ENCODE measurements around the gene TMOD3. TPM values are rescaled to one million over a fixed set of nuclear protein-coding genes. Genes with fewer than 3 reads are reported as not detected.

The TMOD3 gene
- polyA plus RNA-seq, 2 of the 4 experiments (the other 2 are of a cell fraction): 57.5 to 111 TPM

GRCh38 chr15:51904421-51904820 lies 75.0 kb downstream of the TMOD3 start:
- Histone ChIP-seq H3K9me3 (no peaks in the 10 kb centered on the region), H3K4me2 (no peak overlapping the region), H3K4me1 (peaks cover 49% of the 10 kb centered on the region), H3K4me3 (no peak overlapping the region), H3K27ac (no peak overlapping the region)
- TF ChIP-seq ESRRA (IDR thresholded peaks at IDR 0.05; ENCODE audit: borderline replicate concordance, low read length) (no peak), GATA3 (IDR thresholded peaks at IDR 0.05; ENCODE audit: borderline replicate concordance) (no peak), HMGXB4 (CRISPR knock-in tag; IDR thresholded peaks at IDR 0.05; ENCODE audit: borderline replicate concordance) (no peak), ZFP36 (IDR thresholded peaks at IDR 0.05; ENCODE audit: borderline replicate concordance, partially characterized antibody) (no peak), TP53 (CRISPR knock-in tag; IDR thresholded peaks at IDR 0.05) (no peak), EHF (CRISPR knock-in tag; IDR thresholded peaks at IDR 0.05) (no peak), HOXA7 (CRISPR knock-in tag; IDR thresholded peaks at IDR 0.05) (no peak), HDAC2 (IDR thresholded peaks at IDR 0.05) (no peak)
- POLR2A ChIA-PET: interaction anchor here (1.1 kb wide), 1 partner anchor 33 kb away, joined by 3 read pairs; no protein-coding TSS in a partner anchor
- CTCF ChIA-PET: interaction anchor here (0.7 to 4.4 kb wide), 15 partner anchors 8 to 254 kb away, joined by 3 to 52 read pairs (median 10); partner anchors contain the start of gene TMOD3
- ATAC-seq (no peak), DNase-seq (ENCODE audit: low read depth in 1 of 2, low spot score in 1 of 2) (no peak), FAIRE-seq (no peak)
- 88% methylated on average over 3 of the region's 3 CpGs for WGBS (ENCODE audit: missing lambda C conversion rate)

GRCh38 chr15:51904931-51905330 lies 75.5 kb downstream of the TMOD3 start:
- Histone ChIP-seq H3K27ac (peak overlapping the region in 1 of 2 experiments; percentile 14; a peak in 2 of 6 replicates), H3K4me2 (peak overlapping the region; percentile 7; the same call in 1 of the 3 replicates), H3K9me3 (no peaks in the 10 kb centered on the region), H3K4me1 (peaks cover 49% of the 10 kb centered on the region), H3K4me3 (no peak overlapping the region)
- TF ChIP-seq MYC (IDR thresholded peaks at IDR 0.05; ENCODE audit: borderline replicate concordance, low read length) (no peak), ZNF302 (CRISPR knock-in tag; IDR thresholded peaks at IDR 0.05) (no peak), ESRRA (IDR thresholded peaks at IDR 0.05; ENCODE audit: borderline replicate concordance, low read length) (no peak), MAFK (IDR thresholded peaks at IDR 0.05; ENCODE audit: partially characterized antibody) (no peak), POLR2A (IDR thresholded peaks at IDR 0.05; ENCODE audit: low read length) (no peak), CHD2 (IDR thresholded peaks at IDR 0.05; ENCODE audit: low read length, partially characterized antibody) (no peak), KDM5A (IDR thresholded peaks at IDR 0.05) (no peak), USF2 (IDR thresholded peaks at IDR 0.05) (no peak), ZSCAN20 (CRISPR knock-in tag; IDR thresholded peaks at IDR 0.05) (no peak), FOSB (CRISPR knock-in tag; IDR thresholded peaks at IDR 0.05) (no peak), TP53 (CRISPR knock-in tag; IDR thresholded peaks at IDR 0.05) (no peak)
- ChIA-PET CTCF (interaction anchor here (0.7 to 4.4 kb wide), 17 partner anchors 8 to 322 kb away, joined by 3 to 52 read pairs (median 8); partner anchors contain the start of gene TMOD3), POLR2A (interaction anchor here (1.1 kb wide), 1 partner anchor 34 kb away, joined by 3 read pairs; no protein-coding TSS in a partner anchor)
- FAIRE-seq: no peak
- WGBS (ENCODE audit: missing lambda C conversion rate): 62% methylated on average over 4 of the region's 4 CpGs
- DNase-seq (ENCODE audit: low read depth in 1 of 2, low spot score in 1 of 2): no peak
- ATAC-seq: no peak

GRCh38 chr15:51907136-51907862 lies 77.8 kb downstream of the TMOD3 start:
- peak; percentile 46 for FAIRE-seq
- TF ChIP-seq ZC3H11A (IDR thresholded peaks at IDR 0.05) (no peak), FOXS1 (CRISPR knock-in tag; IDR thresholded peaks at IDR 0.05) (no peak), JUN (IDR thresholded peaks at IDR 0.05) (no peak), RARB (CRISPR knock-in tag; IDR thresholded peaks at IDR 0.05) (no peak), RAD21 (conservative IDR thresholded peaks at IDR 0.05 in 1 of 2, IDR thresholded peaks at IDR 0.05 in 1 of 2) (peak; percentile 41 to 42; a peak in 4 of 5 replicates), NFE2L2 (conservative IDR thresholded peaks at IDR 0.05; ENCODE audit: low read length) (no peak), NR3C1 (IDR thresholded peaks at IDR 0.05) (no peak), PBX3 (IDR thresholded peaks at IDR 0.05) (no peak), FOSL2 (IDR thresholded peaks at IDR 0.05) (0 out of 2 replicates have a peak, but pooled peaks have one; percentile 20), FOSL2 (CRISPR knock-in tag; IDR thresholded peaks at IDR 0.05) (no peak), CTCF (IDR thresholded peaks at IDR 0.05) (peak; percentile 22; the same call in 1 of the 3 replicates), CHD2 (IDR thresholded peaks at IDR 0.05; ENCODE audit: low read length, partially characterized antibody) (no peak)

More at GRCh38 chr15:51907136-51907862, 77.8 kb downstream of the TMOD3 start:
- ATAC-seq: peak; percentile 73 to 91
- Histone ChIP-seq H3K4me3 (no peak overlapping the region), H3K4me2 (peak overlapping the region; percentile 10), H3K4me1 (peaks cover 53% of the 10 kb centered on the region), H3K9me3 (no peaks in the 10 kb centered on the region), H3K27ac (peak overlapping the region in 1 of 2 experiments; percentile 47; a peak in 4 of 6 replicates)
- 43% methylated on average over 8 of the region's 8 CpGs for WGBS (ENCODE audit: missing lambda C conversion rate)
- POLR2A ChIA-PET: no interaction called here
- peak; percentile 39 to 69 for DNase-seq (ENCODE audit: low read depth in 1 of 2, low spot score in 1 of 2)
- CTCF ChIA-PET: interaction anchor here (1.1 to 3.1 kb wide), 8 partner anchors 10 to 130 kb away, joined by 3 to 31 read pairs (median 8); no protein-coding TSS in a partner anchor
